ENCODE results near the gene PNKP. TPM values are rescaled to one million over a fixed set of nuclear protein-coding genes. Genes with fewer than 3 reads are reported as not detected.
"Not testable (repeated sequence)": the region's sequence is repeated elsewhere in the genome, so short reads cannot be mapped to it uniquely, and the experiment has no call there.

Gene PNKP
- total and polyA plus RNA-seq, 3 experiments from 2014 or later, result 28.4 to 98.7 (median 91.6) TPM

- DNase-seq, result no peak
- ChIA-PET POLR2A (interaction anchor here (0.6 kb wide), 1 partner anchor 441 kb away, joined by 3 read pairs; the partner anchor contains the start of gene KASH5), CTCF (no interaction called here)
- H3K4me3 Mint-ChIP-seq, result no peak overlapping the region
- Histone ChIP-seq H3K4me1 (ENCODE audit: insufficient read depth, low read length) (no peaks in the 10 kb centered on the region), H3K27me3 (ENCODE audit: insufficient read depth, low read length, poor library complexity, severe bottlenecking) (no peaks in the 10 kb centered on the region), H3K4me3 (ENCODE audit: low read length) (no peak overlapping the region), H3K9me3 (ENCODE audit: low read length) (no peaks in the 10 kb centered on the region), H3K27ac (ENCODE audit: low read depth, low read length) (no peak overlapping the region), H3K36me3 (ENCODE audit: insufficient read depth, low read length) (peaks cover 14% of the 10 kb centered on the region)
- peaks cover 4 to 10% (median 7%) of the 10 kb centered on the region in 3 donors for H3K4me1 Mint-ChIP-seq
- no peaks in the 10 kb centered on the region for H3K9me3 Mint-ChIP-seq
- peaks cover 2 to 67% (median 4%) of the 10 kb centered on the region in 3 donors for H3K36me3 Mint-ChIP-seq
- H3K27me3 Mint-ChIP-seq, result no peaks in the 10 kb centered on the region
- no peak overlapping the region for H3K27ac Mint-ChIP-seq
Observed at GRCh38 chr19:49829200-49829599, 38.2 kb downstream of the PNKP start.

- Mint-ChIP-seq H3K27ac (no peak overlapping the region), H3K4me3 (no peak overlapping the region), H3K4me1 (peaks cover 6 to 11% (median 8%) of the 10 kb centered on the region in 3 donors), H3K36me3 (peaks cover 0 to 60% (median 0%) of the 10 kb centered on the region in 3 donors), H3K27me3 (no peaks in the 10 kb centered on the region), H3K9me3 (no peaks in the 10 kb centered on the region)
- CTCF ChIA-PET, result no interaction called here
- DNase-seq, result no peak
- no peaks in the 10 kb centered on the region for H3K9me3 ChIP-seq (ENCODE audit: low read length)
- POLR2A ChIA-PET, result no interaction called here
- H3K4me3 ChIP-seq (ENCODE audit: low read length), result no peak overlapping the region
- H3K36me3 ChIP-seq (ENCODE audit: insufficient read depth, low read length), result peaks cover 5% of the 10 kb centered on the region
- no peak overlapping the region for H3K27ac ChIP-seq (ENCODE audit: low read depth, low read length)
- no peaks in the 10 kb centered on the region for H3K4me1 ChIP-seq (ENCODE audit: insufficient read depth, low read length)
- no peaks in the 10 kb centered on the region for H3K27me3 ChIP-seq (ENCODE audit: insufficient read depth, low read length, poor library complexity, severe bottlenecking)
Observed at GRCh38 chr19:49827034-49827433, 40.3 kb downstream of the PNKP start.

GRCh38 chr19:49824662-49825061 is 42.7 kb downstream of the PNKP start:
- Mint-ChIP-seq H3K9me3 (no peaks in the 10 kb centered on the region), H3K4me1 (peaks cover 10 to 22% (median 16%) of the 10 kb centered on the region in 3 donors), H3K27ac (no peak overlapping the region), H3K4me3 (no peak overlapping the region), H3K27me3 (no peaks in the 10 kb centered on the region), H3K36me3 (peaks cover 0 to 54% (median 3%) of the 10 kb centered on the region in 3 donors)
- Histone ChIP-seq H3K27ac (ENCODE audit: low read depth, low read length) (no peak overlapping the region), H3K36me3 (ENCODE audit: insufficient read depth, low read length) (no peaks in the 10 kb centered on the region), H3K9me3 (ENCODE audit: low read length) (no peaks in the 10 kb centered on the region), H3K4me3 (ENCODE audit: low read length) (no peak overlapping the region), H3K4me1 (ENCODE audit: insufficient read depth, low read length) (peaks cover under 1% of the 10 kb centered on the region), H3K27me3 (ENCODE audit: insufficient read depth, low read length, poor library complexity, severe bottlenecking) (no peaks in the 10 kb centered on the region)
- POLR2A ChIA-PET, result no interaction called here
- CTCF ChIA-PET, result no interaction called here
- no peak for DNase-seq

GRCh38 chr19:49823472-49823871 is 43.9 kb downstream of the PNKP start:
- Mint-ChIP-seq H3K36me3 (peaks cover 0 to 50% (median 3%) of the 10 kb centered on the region in 3 donors), H3K27me3 (no peaks in the 10 kb centered on the region), H3K9me3 (no peaks in the 10 kb centered on the region), H3K4me1 (peaks cover 20 to 31% (median 25%) of the 10 kb centered on the region in 3 donors), H3K27ac (peak overlapping the region in 1 of 8 donors; percentile 14), H3K4me3 (peak overlapping the region in 1 of 7 donors; percentile 65)
- no peaks in the 10 kb centered on the region for H3K9me3 ChIP-seq (ENCODE audit: low read length)
- no peak for DNase-seq
- CTCF ChIA-PET, result no interaction called here
- H3K27me3 ChIP-seq (ENCODE audit: insufficient read depth, low read length, poor library complexity, severe bottlenecking), result no peaks in the 10 kb centered on the region
- H3K4me1 ChIP-seq (ENCODE audit: insufficient read depth, low read length), result peaks cover 12% of the 10 kb centered on the region
- no peak overlapping the region for H3K27ac ChIP-seq (ENCODE audit: low read depth, low read length)
- POLR2A ChIA-PET, result no interaction called here
- H3K36me3 ChIP-seq (ENCODE audit: insufficient read depth, low read length), result no peaks in the 10 kb centered on the region
- no peak overlapping the region for H3K4me3 ChIP-seq (ENCODE audit: low read length)

- Histone ChIP-seq H3K9me3 (ENCODE audit: low read length) (no peaks in the 10 kb centered on the region), H3K4me3 (ENCODE audit: low read length) (no peak overlapping the region), H3K27ac (ENCODE audit: low read depth, low read length) (peak overlapping the region; percentile 38), H3K4me1 (ENCODE audit: insufficient read depth, low read length) (peaks cover 20% of the 10 kb centered on the region), H3K27me3 (ENCODE audit: insufficient read depth, low read length, poor library complexity, severe bottlenecking) (no peaks in the 10 kb centered on the region), H3K36me3 (ENCODE audit: insufficient read depth, low read length) (no peaks in the 10 kb centered on the region)
- CTCF ChIA-PET, result no interaction called here
- Mint-ChIP-seq H3K4me1 (peaks cover 23 to 41% (median 35%) of the 10 kb centered on the region in 3 donors), H3K4me3 (peak overlapping the region; percentile 24 to 100 (median 62)), H3K27me3 (peaks cover 0 to 10% of the 10 kb centered on the region in 2 donors), H3K27ac (peak overlapping the region in 2 of 8 donors; percentile 66 to 100), H3K36me3 (peaks cover 0 to 46% (median 3%) of the 10 kb centered on the region in 3 donors), H3K9me3 (no peaks in the 10 kb centered on the region)
- POLR2A ChIA-PET, result no interaction called here
- DNase-seq, result no peak
Observed at GRCh38 chr19:49820125-49820524, 47.3 kb downstream of the PNKP start.

- peak overlapping the region; percentile 86 for H3K4me3 ChIP-seq (ENCODE audit: low read length)
- Mint-ChIP-seq H3K36me3 (peaks cover 0 to 42% (median 3%) of the 10 kb centered on the region in 3 donors), H3K27ac (peak overlapping the region; percentile 52 to 100 (median 100)), H3K4me1 (peaks cover 24 to 42% (median 37%) of the 10 kb centered on the region in 3 donors), H3K4me3 (peak overlapping the region; percentile 93 to 100 (median 99)), H3K27me3 (peaks cover 0 to 10% of the 10 kb centered on the region in 2 donors)
- ChIA-PET POLR2A (interaction anchor here (0.7 to 1.9 kb wide), 2 partner anchors 48 to 53 kb away, joined by 4 to 6 read pairs; no protein-coding TSS in a partner anchor), CTCF (interaction anchor here (0.8 kb wide), 1 partner anchor 71 kb away, joined by 3 read pairs; no protein-coding TSS in a partner anchor)
- H3K9me3 Mint-ChIP-seq; H3K36me3 ChIP-seq (ENCODE audit: insufficient read depth, low read length); H3K9me3 ChIP-seq (ENCODE audit: low read length); DNase-seq; H3K27me3 ChIP-seq (ENCODE audit: insufficient read depth, low read length, poor library complexity, severe bottlenecking): not testable (repeated sequence)
- peak overlapping the region; percentile 99 for H3K27ac ChIP-seq (ENCODE audit: low read depth, low read length)
- peaks cover 20% of the 10 kb centered on the region for H3K4me1 ChIP-seq (ENCODE audit: insufficient read depth, low read length)
Observed at GRCh38 chr19:49819452-49820115, 47.8 kb downstream of the PNKP start.

GRCh38 chr19:49818649-49819370 is 48.6 kb downstream of the PNKP start:
- Mint-ChIP-seq H3K27me3 (peaks cover 0 to 10% of the 10 kb centered on the region in 2 donors), H3K4me1 (peaks cover 25 to 47% (median 45%) of the 10 kb centered on the region in 3 donors), H3K36me3 (peaks cover 0 to 37% (median 3%) of the 10 kb centered on the region in 3 donors), H3K4me3 (peak overlapping the region; percentile 93 to 100 (median 99)), H3K9me3 (no peaks in the 10 kb centered on the region), H3K27ac (peak overlapping the region; percentile 100)
- Histone ChIP-seq H3K27ac (ENCODE audit: low read depth, low read length) (peak overlapping the region; percentile 99), H3K27me3 (ENCODE audit: insufficient read depth, low read length, poor library complexity, severe bottlenecking) (no peaks in the 10 kb centered on the region), H3K36me3 (ENCODE audit: insufficient read depth, low read length) (no peaks in the 10 kb centered on the region), H3K4me3 (ENCODE audit: low read length) (peak overlapping the region; percentile 86), H3K4me1 (ENCODE audit: insufficient read depth, low read length) (peaks cover 24% of the 10 kb centered on the region), H3K9me3 (ENCODE audit: low read length) (no peaks in the 10 kb centered on the region)
- no peak for DNase-seq
- CTCF ChIA-PET, result interaction anchor here (0.6 to 0.8 kb wide), 2 partner anchors 48 to 72 kb away, joined by 3 to 4 read pairs; no protein-coding TSS in a partner anchor
- POLR2A ChIA-PET, result interaction anchor here (0.7 to 1.9 kb wide), 5 partner anchors 32 to 52 kb away, joined by 3 to 6 read pairs (median 4); partner anchors contain the start of gene PTOV1
